ENCODE measurements around the gene CAPN15.

Gene CAPN15

GRCh38 chr16:577796-578195, 50.3 kb downstream of the CAPN15 start:
- no peak for DNase-seq (ENCODE audit: low read depth in 3 of 3)

GRCh38 chr16:578232-578869, 50.8 kb downstream of the CAPN15 start:
- DNase-seq (ENCODE audit: low read depth in 3 of 3) = no peak

GRCh38 chr16:578870-579405, 51.4 kb downstream of the CAPN15 start:
- peak in 2 of 3 donors; percentile 49 to 50 for DNase-seq (ENCODE audit: low read depth in 3 of 3)

GRCh38 chr16:580141-580945, 52.8 kb downstream of the CAPN15 start:
- no peak for DNase-seq (ENCODE audit: low read depth in 3 of 3)

- DNase-seq (ENCODE audit: low read depth in 3 of 3) = no peak
Measured at GRCh38 chr16:580946-581498, 53.5 kb downstream of the CAPN15 start.

- DNase-seq (ENCODE audit: low read depth in 3 of 3) = no peak
Measured at GRCh38 chr16:582218-582613, 54.7 kb downstream of the CAPN15 start.

GRCh38 chr16:582614-583331, 55.3 kb downstream of the CAPN15 start:
- no peak for DNase-seq (ENCODE audit: low read depth in 3 of 3)

- DNase-seq (ENCODE audit: low read depth in 3 of 3) = no peak
Measured at GRCh38 chr16:583470-583814, 55.9 kb downstream of the CAPN15 start.

- no peak for DNase-seq (ENCODE audit: low read depth in 3 of 3)
Measured at GRCh38 chr16:583815-584591, 56.5 kb downstream of the CAPN15 start.

- DNase-seq (ENCODE audit: low read depth in 3 of 3) = no peak
Measured at GRCh38 chr16:585351-585750, 57.8 kb downstream of the CAPN15 start.

- DNase-seq (ENCODE audit: low read depth in 3 of 3) = no peak
Measured at GRCh38 chr16:586047-586644, 58.6 kb downstream of the CAPN15 start.

GRCh38 chr16:586645-587590, 59.4 kb downstream of the CAPN15 start:
- DNase-seq (ENCODE audit: low read depth in 3 of 3) = no peak

GRCh38 chr16:588639-588888, 61.1 kb downstream of the CAPN15 start:
- peak; percentile 39 to 57 (median 55) for DNase-seq (ENCODE audit: low read depth in 3 of 3)

GRCh38 chr16:588889-589657, 61.6 kb downstream of the CAPN15 start:
- DNase-seq (ENCODE audit: low read depth in 3 of 3) = peak; percentile 95 to 96 (median 96)

- peak; percentile 99 for DNase-seq (ENCODE audit: low read depth in 3 of 3)
Measured at GRCh38 chr16:589658-590187, 62.2 kb downstream of the CAPN15 start, which contains the start of gene RAB40C. Gene RAB40C (plus strand): TSS chr16:590066. CDS start chr16:590292, 226 bp downstream.

- no peak for DNase-seq (ENCODE audit: low read depth in 3 of 3)
Measured at GRCh38 chr16:590188-590814, 62.8 kb downstream of the CAPN15 start.

GRCh38 chr16:590815-591200, 63.3 kb downstream of the CAPN15 start:
- no peak for DNase-seq (ENCODE audit: low read depth in 3 of 3)

GRCh38 chr16:591231-591630, 63.7 kb downstream of the CAPN15 start:
- DNase-seq (ENCODE audit: low read depth in 3 of 3) = no peak

All from stimulated activated CD4-positive, alpha-beta T cell treated with anti-CD3 and anti-CD28 coated beads, TNF-alpha, amount 100 ng/mL, for 48 hours (primary cell).